ENCODE measurements around the gene DOCK6. TPM values are rescaled to one million over a fixed set of nuclear protein-coding genes. Genes with fewer than 3 reads are reported as not detected.

The DOCK6 gene
- polyA plus RNA-seq, 1 donor = 45.9 TPM

DNA sequence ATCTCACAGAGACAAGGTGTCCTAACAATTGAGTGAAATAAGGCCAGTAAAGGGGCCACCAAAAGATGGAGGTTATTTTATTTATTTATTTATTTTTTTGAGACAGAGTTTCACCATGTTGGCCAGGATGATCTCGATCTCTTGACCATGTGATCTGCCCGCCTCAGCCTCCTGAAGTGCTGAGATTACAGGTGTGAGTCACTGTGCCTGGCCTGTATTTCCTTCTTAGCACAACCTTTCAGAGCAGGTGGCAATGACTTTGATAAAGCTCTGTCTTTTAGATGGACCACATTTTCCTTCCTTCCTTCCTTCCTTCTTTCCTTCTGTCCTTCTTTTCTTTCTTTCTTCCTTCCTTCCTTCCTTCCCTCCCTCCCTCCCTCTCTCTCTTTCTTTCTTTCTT lies 11.0 kb upstream of the DOCK6 start:
- no peak for DNase-seq

DNA sequence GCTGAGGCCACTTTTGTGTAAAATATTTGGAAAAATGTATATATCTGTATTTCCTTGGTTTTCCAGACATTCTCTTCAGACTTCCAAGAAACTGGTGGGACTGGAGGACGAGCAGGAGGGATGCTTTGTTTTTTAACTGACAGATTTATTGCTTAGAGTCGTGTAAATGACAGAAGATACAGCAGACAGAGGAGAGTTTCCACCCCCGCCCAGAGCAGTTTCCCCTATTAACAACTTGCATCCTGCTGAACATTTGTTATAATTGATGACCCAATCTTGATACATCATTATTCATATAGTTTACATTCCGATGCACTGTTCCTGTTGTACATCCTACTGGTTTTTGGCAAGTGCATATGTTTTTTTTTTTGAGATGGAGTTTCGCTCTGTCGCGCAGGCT lies 7.1 kb upstream of the DOCK6 start:
- no peak for DNase-seq

DNA sequence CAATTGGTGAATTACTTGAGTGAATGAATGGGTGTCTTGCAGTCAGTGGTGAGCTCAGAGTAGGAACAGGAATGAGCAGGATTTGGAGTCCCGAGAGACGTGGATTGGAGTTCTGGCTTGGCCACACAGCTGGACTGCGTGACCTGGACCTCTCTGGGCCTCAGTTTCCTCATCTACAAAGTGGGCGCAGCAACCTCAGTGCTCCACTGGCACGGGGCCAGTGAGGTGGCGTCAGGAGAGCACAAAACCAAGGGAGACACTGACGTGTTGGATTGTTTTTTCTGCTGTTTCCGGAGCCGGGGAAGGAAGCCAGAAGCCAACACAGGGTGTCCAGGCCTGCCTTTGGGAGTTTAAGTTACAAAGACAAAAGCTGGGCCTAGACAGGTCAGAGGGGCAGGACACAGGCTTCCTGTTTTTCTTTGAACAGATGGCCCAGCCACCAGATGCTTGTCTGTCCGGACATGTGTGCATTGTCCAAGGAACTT lies 6.5 kb upstream of the DOCK6 start:
- DNase-seq = peak; percentile 62

DNA sequence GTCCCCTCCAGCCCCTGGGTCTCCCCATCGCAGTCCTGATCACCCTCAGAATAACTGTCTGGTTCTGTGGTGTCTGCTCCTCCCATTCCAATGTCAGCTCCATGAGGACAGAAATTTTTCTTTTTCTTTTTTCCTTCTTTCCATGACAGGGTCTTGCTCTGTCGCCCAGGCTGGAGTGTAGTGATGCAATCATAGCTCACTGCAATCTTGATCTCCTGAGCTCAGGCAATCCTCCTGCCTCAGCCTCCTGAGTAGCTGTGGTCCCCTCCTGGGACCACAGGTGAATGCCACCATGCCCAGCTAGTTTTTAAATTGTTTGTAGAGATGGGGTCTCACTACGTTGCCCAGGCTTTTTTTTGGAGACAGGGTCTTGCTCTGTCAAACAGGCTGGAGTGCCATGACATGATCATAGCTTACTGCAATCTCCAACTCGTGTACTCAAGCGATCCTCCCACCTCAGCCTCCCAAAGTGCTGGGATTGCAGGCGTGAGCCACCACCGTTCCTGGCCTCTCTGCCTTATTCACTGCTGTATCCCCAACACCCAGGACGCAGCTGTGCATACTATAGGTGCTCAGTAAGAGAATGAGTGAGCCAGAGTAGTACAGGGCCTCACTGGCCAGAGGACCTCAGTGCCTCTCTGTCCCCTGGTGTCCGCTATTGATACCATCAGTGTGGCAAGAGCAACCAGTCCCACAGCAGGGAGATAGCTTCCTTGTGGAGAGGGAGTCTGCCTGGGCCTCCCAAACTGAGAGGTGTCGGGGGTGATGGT lies 5.2 kb upstream of the DOCK6 start:
- DNase-seq = no peak

DNA sequence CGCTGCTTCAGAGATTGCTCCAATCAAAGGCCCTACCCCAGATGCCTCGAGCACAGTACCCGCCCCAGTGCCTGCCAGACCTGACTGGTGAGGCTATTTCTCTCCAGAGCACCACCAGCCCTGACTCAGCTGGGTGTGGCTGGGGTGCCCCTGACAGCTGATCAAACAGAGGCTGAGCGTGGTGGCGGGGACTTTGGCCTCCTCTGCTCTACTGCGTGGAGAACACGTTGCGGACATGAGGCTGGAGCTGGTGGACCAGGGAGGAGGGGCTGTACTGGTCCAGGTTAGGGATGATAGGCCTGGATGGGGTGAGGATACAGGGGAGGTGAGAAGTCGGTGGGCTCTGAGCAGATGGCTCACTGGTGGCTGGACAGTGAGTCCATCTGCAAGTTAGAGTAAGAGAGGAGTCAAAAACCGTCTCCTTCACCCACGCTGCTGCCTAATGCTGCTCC lies 3.5 kb upstream of the DOCK6 start:
- no peak for DNase-seq

DNA sequence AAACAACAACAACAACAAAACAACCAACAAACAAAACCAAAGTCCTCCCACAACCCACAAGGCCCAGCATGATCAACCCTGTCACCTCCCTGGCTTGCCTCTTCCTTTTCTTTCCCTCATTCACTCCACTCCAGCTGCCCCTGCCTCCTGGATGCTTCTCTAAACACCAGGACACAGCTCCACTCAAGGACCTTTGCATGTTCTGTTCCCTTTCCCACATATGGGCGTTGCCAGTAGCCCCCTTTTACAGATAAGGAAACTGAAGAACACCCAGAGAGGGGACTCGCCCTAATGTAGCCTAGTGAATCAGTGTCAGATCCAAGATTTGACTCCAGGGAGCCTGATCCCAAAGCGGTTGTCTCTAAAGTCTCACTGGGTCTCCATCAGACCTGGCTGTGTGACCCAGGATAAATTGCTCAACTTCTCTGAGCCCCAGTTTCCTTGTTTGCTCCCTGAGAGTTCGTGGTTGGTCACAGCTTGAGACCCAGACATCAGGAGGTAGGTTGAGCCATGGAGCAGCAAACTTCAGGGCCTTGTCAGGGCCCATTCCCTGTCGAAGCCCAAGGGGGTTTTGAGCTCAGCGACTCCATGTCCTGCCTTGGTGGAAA lies 3.0 kb upstream of the DOCK6 start:
- no peak for DNase-seq

DNA sequence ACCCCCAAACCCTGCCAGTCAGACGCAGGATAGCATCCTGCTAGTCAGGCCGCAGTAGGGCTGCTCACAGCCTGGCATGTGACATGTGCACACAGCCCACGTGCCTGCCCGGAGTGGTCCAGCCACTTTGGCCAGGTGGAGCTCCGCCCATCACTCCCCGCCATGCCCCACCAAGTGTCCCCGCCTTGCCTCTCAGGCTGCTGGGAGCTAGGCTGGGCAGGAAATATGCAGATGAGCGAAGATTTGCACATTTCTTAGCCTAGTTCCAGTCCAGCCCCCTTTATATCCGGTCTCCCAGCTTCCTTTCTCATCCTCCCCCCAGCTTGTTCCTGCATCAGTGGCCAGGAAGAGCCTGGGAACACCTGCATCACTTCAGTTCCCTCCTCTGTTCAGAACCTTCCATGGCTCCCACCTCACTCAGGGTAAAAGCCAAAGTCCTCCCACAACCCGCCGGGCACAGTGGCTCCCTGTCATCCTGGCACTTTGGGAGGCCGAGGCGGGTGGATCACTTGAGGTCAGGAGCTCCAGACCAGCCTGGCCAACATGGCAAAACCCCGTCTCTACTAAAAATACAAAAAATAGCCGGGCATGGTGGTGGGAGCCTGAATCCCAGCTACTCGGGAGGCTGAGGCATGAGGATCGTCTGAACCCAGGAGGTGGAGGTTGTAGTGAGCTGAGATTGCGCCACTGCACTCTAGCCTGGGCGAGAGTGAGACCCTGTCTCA lies 2.3 kb upstream of the DOCK6 start:
- no peak for DNase-seq

DNA sequence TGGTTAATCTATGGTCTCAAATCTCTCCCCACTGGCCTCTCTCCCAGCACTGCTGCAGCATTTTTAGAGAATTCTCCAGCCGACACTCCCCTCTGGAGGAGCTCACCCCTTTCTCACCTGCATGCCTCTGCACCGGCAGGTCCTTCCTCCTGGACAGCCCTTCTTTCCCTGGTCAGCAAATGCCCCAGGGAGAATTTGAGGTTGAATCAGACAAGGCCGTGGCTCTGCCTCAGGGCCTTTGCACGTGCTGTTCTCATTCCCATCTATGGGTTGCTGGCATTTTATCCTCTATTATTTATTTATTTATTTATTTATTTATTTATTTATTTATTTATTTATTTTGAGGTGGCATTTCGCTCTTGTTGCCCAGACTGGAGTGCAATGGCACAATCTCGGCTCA lies 1.4 kb upstream of the DOCK6 start:
- DNase-seq = no peak

DNA sequence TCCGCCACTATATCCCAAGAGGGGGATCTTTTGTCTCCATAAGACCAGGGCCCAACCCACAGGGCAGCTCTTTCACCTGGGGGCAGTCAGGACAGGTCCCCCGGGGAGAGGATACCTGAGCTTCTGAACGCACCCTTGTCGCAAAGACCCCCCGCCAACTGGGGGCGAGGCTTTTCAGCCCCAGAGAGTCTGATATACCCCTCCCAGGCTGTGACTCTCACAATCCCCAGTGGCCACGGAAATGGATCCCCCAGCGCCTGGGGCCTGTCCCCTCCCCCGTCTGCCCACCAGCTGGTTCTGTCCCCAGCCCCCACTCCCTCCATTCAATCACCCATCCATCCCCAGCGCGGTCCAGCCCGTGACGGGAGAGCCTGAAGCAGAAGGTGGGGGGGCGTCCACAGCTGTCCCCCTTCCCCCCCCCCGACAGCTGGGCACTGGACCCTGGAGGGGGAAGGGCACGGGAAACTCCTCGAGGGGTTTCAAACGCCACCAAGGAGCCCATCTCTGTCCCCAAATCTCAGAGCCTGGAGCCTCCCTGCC lies 823 bp downstream of the DOCK6 start:
- DNase-seq = no peak

DNA sequence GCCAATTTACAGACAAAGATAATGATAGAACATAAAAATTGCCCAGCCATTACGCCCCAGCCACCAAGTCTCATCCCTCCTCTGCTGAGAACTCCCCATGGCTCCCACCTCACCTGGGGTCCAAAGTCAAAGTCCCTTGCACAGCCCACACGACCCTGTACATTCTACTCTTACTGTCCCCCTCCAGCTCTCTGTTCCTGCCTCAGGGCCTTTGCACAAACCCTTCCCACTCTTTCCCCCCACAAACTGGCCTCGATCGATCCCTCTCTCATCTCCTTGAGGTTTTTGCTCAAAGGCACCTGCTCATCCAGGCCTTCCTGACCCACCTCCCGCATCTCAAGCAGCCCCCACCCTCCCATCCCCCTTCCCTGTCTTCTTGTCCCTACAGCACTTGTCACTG lies 1.3 kb downstream of the DOCK6 start:
- no peak for DNase-seq

DNA sequence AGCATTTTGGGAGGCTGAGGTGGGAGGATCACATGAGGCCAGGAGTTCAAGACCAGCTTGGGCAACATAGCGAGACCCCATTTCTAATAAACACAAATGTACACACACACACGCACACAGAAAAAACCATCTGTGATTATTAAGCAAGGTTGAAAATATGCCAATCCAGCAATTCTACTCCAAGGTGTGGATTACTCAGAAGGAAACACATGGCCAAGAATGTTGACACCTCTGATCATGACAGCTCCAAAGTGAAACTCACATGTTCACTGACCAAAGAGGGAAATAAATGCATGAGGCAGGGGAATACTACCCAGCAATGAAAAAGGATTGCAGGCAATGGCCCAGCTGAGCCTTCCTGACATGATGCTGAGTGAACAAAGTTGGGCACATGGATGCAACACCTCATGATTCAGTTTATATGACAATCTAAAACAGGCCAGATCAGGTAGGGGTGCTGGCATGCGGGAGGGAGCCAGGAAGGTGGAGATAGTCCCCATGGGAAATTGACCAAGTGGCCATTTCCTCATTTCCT lies 4.4 kb downstream of the DOCK6 start:
- no peak for DNase-seq

DNA sequence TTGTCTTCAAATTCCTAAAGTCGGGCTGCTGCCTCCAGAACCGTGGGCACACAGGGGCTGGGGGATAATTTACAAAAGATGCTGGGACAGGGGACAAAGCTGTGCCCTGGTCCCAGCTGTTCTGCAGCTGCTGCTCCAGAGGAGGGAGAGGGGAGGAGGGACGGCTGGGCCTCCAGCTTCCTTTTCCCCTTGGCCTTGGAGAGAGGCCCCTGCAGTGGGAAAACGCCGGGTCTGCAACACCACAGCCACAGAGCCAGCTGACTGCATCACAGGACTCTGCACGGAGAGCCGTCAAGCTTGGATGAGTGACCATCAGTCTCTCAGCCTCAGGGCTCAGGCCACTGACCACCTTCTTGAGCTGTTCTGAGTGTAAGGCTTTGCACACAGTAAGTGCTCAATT lies 6.1 kb downstream of the DOCK6 start:
- DNase-seq = peak; percentile 84

DNA sequence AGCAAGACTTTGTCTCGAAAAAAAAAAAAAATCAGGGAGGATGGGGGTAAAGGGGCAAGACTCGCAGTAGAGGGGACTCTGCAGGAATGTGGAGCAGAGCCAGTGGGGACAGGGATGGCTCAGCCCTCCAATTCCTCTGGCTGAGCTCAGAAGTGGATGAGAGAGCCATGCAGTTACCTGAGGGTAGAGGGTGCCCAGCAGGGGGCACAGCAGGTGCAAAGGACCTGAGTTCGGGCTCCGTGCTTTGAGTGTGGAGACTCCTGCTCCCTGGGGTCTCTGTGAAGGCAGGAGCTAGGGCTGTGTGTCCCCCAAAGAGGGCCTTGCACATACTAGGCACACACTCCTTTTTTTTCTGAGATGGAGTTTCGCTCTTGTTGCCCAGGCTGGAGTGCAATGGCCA lies 7.7 kb downstream of the DOCK6 start:
- DNase-seq = no peak

DNA sequence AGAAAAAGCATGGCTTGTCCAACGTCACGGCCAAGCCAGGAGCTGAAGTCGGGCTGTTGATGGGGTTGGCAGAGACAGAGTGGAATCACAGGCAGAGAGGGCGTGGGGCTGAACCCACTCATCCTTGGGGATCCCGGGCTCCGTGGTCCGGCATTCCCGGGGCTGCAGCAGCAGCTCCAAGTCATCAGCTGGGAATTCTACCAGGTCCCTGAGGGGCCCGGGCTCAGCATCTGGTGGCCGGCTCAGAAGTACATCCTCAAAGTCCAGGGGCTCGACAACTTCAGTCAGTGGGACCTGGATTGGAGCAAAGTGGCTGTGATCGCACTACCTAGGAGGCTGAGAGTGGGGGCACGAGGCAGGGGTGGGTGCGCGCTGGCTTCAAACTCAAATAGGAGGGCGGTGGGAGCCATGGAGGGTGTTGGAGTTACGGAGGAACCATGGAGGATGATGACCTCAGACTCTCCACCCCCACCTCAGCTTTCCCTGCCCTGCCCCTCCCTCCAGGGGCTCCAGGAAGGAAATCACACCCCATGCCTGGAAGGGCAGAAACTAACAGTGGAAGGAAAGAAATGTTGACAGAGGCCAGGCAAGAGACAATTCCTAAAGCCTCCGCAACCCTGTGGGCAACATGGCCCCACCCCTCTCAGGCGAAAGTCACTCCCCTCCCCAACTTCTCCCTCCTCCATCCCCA lies 9.5 kb downstream of the DOCK6 start:
- no peak for DNase-seq

DNA sequence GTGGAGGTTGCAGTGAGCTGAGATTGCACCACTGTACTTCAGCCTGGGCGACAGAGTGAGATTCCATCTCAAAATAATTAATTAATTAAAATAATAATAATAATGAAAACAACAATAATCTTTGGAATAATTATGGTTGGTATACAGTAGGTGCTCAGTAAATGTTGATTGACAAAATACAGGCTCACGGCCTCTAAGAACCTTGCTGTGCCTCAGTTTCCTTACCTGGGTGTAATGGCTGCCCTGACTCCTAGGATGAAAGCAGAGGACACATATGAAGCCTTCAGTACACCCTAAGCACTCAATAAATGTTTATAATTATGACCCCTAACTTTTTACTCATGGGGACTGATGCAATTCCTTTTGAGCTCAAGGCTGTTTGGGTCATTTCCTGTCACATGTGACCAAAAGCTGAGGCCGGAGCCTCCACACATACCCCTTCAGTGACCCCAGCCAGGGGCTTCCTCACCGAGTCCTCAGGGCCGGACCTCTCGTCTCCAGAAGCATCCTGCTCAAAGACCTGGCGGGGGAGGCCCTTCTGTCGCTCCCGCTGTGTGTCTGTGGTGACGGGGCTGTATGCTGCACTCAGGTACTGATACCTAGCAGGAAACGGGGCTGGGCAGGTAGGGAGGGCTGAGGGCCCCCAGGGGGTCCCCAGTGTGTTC lies 10.5 kb downstream of the DOCK6 start:
- DNase-seq = no peak

DNA sequence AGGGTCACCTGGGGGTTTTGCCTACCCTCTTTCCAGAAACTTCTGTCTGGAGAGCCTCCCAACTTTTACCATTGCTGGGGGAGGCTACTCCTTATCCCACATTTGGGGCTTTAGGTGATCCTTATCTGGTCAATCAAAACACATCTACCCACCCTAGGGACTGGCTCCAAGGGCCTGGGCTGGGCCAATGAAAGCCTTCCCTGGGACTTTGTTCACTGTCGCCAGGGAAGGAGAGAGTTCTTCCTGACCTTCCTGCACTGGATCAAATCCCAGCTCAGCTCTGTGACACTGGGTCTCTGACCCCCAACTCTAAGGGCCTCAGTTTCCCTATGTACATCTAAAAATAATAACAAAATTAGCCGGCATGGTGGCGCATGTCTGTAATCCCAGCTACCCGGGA lies 11.1 kb downstream of the DOCK6 start:
- no peak for DNase-seq

DNA sequence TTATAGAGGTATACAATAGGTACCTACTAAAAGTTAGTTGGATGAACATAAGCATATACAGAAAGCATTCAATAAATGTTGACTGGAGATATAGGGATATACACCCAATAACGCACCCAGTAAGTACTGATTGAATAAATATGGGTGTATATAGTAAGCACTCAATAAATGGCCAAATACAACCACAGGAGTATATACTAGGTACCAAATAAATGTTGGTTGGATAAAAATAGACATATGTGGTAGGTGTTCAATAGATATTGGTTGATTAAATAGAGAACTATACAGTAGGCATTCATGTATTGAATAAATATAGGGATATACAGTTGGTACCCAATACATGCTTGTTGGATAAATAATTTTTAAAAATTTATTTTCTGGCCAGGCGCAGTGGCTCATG lies 13.5 kb downstream of the DOCK6 start:
- no peak for DNase-seq

DNA sequence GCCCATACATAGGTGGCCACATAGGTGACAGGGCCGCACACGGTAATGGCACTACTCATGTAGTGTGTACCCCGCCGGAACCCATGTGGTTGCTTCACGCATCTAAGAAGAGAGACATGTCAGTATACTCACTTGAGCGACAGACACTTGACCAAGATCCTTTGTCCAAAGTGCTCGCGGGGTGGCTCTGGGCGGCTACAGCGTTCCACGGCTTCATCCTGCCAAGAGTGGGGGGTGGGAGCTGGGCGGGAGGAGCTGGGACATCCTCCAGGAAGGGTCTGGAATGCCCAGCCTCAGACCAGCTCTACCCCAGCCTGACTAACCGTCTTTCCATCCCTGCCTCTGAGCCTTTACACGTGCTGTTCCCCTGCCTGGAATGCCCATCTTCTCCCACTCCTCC lies 14.4 kb downstream of the DOCK6 start:
- no peak for DNase-seq

DNA sequence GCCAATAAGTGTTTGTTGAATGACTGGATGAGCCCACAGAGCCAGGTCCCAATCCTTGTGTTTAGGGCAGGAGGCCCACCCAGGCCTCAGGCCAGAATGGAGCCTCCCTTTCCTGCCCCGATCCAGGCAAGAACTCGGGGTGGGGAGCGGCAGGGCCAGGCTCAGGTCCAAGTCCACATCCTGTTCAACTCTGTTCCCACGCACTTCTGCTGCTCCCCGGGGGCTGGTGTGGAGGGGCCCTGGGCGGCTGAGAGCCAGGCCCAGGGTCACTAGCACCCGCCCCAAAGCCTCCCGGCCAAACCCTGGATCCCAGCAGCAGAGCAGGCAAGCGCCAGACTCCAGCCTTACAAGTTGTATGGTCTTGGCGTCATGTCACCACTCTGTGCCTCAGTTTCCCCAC lies 14.9 kb downstream of the DOCK6 start:
- DNase-seq = peak; percentile 58

DNA sequence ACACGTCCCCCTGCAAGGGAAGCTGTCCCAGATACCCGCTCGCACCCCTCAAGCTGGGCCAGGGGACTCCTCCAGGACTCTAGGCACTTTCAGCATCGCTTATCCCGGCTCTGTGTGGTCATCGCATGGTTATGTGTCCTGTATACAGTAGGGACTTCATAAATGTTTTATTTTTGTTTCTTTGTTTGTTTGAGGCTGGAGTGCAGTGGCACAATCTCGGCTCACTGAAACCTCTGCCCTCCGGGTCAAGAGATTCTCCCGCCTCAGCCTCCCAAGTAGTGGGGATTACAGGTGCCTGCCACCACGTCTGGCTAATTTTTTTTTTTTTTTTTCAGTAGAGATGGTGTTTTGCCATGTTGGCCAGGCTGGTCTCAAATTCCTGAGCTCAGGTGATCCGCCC lies 15.4 kb downstream of the DOCK6 start:
- DNase-seq = no peak

DNA sequence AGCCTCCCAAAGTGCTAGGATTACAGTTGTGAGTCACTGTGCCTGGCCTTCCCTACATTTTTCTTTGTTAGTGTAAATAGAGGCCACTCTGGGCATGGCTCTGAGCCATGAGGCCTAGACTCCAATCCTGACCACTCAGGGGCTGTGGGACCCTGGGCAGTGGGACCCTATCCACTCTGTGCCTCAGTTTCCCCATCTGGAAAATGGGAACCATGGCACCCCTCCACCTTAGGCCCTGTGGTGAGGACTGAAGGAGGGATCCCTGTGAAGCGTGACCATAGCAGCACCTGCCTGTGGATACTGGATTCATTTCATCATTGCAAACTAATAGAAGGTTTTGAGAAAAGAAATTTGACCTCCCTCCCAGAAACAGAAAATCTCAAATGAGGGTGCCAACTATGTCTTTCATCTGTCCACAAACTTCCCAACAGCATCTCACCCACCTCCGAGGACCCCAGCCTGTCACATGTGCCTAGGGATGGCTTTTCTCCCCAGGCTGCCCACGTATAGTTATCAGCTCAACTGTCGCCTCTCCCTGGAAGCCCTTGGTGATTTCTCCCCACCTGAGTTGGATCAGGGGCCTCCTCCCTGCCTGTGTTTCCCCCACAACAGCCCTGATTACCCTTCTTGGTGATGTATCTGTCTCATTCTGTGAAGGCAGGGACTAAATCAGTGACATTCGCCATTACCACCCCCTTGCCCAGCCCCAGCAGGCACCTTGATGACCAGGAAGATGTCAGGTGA lies 17.3 kb downstream of the DOCK6 start:
- DNase-seq = no peak

All from hindlimb muscle (tissue), 1 donor.